GM19043 (cell line): ENCODE results near the gene HEBP2.

ENCODE experiments used
- ATAC-seq: cut with Tn5 transposase; IDR thresholded peaks from one replicate; pipeline ENCODE4 v1.9.1; 2021; ENCODE audit warnings: low read depth; ENCODE audit not compliant: unreplicated experiment

HEBP2 gene

DNA sequence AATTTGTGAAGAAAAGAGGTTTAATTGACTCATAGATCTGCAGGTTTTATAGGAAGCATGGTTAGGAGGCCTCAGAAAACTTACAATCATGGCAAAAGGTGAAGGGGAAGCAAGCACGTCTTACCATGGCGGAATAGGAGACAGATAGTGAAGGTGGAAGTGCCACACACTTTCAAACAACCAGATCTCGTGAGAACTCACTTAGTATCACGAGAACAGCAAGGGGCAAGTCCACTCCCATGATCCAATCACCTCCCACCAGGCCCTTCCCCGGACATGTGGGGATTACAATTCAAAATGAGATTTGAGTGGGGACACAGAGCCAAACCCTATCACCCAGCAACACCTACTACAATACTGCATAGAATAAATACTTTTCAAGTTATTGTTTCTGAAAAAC, 7.3 kb upstream of the HEBP2 start:
- no peak for ATAC-seq

DNA sequence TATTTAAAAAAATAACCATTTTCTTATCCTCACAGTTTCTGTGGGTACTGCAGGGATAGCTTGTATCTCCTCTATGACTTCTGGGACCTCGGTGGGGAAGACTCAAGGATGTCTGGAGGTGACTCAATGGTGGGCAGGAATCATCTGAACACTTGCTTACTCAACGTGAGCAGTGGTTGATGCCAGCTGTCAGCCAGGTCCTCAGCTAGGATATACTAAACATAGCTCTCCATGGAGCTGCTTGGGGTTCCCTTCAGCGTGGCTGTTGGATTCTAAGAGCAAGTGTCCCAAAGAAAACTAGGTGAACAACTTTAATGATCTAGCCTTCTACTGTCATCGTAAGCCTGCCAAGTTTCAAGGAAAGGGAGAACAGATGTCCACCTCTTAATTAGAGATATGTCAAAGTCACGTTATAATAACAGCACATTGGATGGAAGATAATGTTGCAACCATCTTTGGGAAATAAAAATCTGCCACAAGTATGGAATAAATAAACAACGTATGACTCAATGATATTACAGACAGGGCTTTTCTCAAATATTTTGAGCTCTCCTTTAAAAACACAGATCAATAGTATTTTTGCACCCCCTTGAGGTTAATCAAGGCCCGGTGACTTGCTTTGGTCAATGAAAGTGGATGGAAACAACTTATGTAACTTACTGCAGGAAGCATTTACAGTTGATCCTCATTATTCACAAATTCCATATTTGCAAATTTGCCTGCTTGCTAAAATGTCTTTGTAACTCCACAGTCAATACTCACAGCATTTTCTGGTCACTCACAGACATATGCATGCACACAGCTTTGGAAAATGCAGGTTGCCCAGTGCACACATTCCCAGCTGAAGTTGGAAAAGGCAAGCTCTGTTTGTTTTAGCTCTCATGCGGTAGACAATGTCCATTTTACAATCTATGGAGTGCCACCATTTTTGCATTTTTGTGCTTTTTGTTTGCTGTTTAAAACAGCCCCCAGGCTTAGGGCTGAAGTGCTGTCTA, 6.6 kb upstream of the HEBP2 start:
- no peak for ATAC-seq

DNA sequence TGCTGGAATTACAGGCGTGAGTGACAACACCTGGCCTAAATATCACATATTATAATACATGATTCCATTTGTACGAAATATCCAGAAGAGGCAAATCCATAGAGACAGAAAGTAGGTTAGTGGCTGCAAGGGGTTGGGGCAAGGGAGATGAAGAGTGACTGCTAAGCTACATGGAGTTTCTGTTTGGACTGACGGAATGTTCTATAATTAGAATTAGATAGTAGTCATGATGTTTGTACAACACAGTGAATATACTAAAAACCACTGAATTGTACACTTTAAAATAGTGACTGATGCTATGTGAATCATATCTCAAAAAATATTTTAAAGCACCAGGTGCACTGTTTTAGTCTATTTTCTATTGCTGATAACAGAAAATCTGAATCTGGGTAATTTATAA, 3.7 kb upstream of the HEBP2 start:
- ATAC-seq, result no peak

DNA sequence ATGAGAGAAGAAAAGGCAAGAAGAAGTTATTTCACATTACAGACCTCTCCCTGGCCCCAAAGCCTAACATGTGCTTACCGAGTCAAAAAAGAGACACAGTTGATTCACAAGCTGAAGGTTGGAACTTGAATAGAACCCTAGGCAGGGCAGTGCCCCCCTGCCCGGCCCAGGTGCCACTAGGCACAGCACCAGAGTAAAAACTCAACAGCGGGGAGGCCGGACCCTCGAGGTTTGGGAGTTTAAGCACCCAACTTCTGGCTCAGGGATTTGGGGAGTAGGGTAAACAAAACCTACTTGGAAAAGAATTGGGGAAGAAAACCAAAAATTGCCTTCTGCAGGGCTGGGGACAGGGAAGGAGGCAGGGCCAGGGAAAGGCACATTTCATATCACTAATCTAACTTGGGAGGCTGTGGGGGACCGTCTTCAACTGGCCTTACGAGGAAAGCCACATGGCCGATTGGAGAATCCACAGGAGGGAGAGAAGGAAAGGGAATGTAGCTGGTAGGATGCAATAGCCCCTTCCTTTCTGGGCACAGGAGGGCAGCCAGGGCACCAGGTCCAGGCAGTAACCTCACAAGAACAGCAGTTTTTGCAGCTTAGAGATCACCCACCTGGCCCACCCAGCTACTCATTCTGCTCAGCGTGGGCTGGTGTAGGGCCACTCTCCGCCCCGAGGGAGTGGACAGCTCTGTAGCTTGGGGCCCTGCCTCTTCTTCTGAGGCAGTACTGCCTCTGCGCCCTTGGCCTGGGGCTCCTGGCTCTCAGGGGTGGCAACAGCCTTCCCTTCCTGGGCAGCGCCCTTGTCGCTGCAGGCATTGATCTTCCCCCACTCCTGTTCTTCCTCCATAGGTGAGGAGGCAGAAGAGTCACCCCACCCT, 1.8 kb upstream of the HEBP2 start:
- no peak for ATAC-seq

DNA sequence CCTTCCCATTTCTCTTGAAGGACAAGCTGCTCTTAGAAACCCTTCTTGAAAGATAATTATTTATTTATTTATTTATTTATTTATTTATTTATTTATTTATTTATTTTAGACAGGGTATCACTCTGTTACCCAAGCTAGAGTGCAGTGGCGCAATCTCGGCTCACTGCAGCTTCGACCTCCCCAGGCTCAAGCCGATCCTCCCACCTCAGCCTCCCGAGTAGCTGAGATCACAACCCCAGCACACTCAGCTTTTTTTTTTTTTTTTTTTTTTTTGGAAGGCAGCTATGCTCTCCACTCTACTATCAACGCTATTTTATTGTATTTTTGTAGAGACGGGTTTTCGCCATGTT, 1.2 kb upstream of the HEBP2 start:
- ATAC-seq, result no peak

DNA sequence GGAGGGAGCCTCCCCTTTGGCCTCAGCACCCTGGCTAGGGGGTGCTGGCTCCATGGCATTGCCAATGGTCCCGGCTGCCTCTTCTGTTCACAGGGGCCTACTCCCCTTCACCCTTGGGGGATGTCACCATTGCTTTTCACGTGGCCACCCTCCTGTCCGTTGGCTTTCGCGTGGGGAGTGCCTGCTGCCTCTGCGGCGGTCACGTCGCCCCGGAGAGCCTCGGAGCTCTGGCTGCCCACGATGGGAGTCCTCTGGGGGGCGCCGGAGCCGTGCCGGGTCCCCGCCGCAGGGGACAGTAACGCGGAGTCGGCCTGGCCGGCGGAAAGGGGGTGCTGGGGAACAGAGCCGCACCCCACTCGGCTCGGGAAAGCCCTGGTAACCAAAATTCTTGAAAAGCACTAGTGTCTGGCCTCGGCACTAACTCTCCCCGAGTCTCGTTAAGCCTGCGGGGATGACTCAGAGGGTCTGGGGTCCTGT, 661 bp upstream of the HEBP2 start:
- ATAC-seq, result peak; percentile 15

DNA sequence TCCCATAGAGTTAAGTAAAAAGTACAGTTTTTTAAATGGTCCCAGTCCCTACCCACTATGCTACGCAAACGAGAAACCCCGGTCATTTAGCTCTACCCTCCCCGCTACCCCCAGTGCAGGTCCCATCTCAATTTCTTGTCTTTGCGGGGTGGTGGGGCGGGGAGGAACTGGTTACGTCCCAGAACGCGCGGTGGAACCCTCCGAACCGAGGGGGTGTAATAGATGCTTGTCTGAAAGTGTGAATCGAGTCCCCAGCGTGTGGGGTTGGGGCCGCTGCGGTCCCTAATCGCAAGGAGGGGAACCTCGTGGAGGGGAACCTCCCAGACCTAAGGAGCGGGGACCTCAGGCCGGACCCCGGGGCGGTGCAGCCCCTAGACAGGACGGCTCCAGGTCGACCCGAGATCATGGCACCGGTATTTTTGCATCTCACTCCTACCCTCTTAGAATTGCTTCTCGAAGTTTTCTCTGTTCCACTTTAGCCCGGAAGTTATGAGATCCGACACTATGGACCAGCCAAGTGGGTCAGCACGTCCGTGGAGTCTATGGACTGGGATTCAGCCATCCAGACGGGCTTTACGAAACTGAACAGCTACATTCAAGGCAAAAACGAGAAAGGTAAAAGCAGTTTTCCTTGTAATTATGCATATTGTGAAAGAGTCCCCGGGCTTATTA, 779 bp downstream of the HEBP2 start:
- ATAC-seq, result no peak

DNA sequence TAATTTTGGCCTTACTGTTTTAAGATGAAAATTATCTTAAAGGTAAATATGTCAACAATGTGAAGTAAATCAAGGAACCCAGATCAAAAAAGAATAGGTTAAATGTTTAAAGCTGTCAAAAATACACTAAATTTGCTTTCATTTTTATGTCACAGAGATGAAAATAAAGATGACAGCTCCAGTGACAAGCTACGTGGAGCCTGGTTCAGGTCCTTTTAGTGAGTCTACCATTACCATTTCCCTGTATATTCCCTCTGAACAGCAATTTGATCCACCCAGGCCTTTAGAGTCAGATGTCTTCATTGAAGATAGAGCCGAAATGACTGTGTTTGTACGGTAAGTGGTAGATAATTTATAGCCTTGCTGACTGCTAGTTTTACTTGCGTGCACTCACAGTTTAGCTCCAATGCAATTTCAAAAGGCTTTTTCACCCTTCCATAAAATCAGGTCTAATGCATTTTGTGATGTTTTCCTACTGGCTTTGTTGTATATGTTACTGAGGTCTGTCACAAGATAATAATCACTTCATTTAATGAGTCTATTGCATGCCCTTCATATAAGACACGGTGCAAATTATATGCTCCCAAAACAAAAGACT, 1.9 kb downstream of the HEBP2 start:
- ATAC-seq, result no peak

DNA sequence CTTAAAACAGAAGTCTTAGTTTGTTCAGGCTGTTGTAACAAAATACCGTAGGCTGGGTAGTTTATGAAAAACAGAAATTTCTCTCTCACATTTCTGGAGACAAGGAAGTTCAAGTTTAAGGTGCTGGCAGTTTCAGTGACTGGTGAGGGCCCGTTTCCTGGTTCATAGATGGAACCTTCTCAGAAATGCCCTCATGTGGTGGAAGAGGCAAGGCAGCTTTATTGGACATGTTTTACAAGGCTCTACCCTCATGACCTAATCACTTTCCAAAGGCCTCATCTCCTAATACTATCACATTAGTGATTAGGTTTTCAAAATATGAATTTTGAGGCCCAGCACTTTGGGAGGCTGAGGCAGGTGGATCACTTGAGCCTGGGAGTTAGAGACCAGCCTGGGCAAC, 2.4 kb downstream of the HEBP2 start:
- no peak for ATAC-seq

DNA sequence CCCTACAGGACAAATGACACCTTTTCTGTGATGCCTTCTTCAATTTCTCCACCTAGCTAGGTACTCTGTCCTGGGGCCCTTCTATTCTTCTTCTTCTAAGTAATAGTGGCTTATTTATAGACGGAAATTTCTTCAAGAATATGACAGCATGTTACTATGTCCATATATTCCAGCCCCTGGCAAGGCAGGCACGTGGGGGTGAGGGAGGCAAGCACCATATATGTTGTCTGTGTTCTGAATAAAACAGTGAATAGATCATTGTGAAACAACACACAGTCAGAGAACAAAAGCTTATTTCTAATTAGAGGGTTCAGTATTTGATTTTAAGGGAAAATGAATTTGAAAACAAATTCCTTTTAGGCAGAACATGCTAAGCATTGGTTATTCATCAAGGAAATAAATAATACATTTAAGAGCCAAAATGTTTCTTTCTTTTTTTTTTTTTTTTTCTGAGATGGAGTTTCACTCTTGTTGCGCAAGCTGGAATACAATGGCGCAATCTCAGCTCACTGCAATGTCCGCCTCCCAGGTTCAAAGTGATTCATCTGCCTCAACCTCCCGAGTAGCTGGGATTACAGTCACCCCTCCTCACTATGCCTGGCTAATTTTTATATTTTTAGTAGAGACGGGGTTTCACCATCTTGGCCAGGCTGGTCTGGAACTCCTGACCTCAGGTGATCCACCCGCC, 6.2 kb downstream of the HEBP2 start:
- no peak for ATAC-seq

DNA sequence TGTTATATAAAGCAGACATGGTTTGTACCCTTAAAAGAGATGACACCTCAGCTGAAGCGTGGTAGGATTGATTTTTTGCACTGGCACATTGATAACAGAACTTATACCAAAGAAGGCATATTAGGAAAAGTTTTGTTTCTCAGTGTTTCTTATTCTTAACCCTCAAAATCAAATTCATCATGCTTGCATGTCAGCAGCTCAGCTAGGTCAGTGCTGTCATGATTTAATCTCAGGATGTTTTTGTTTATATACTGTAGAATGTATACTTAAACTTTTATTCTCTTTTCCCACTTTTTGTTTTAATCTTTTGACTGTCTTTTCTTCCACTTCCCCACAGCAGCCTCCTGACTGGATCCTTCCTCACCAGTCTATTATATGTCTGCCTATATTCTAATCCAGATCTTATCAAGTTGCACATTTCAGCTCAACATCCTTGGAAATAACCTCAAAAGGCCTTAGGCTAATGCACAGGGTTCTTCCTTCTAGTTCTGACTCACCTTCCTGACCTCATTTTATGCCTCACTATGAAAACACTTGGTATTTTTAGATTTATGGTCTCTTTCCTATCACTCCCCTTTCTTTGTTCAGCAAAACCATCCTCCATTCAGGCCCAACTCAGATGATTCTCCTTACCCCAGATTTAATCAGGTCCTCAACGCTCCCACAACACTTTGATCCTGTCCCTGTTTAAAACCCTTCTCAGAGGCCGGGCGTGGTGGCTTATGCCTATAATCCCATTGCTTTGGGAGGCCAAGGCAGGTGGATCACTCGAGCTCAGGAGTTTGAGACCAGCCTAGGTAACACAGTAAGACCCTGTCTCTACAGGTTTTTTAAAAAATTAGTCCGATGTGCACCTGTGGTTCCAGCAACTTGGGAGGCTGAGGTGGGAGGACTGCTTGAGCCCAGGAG, 7.2 kb downstream of the HEBP2 start:
- ATAC-seq, result peak; percentile 63

DNA sequence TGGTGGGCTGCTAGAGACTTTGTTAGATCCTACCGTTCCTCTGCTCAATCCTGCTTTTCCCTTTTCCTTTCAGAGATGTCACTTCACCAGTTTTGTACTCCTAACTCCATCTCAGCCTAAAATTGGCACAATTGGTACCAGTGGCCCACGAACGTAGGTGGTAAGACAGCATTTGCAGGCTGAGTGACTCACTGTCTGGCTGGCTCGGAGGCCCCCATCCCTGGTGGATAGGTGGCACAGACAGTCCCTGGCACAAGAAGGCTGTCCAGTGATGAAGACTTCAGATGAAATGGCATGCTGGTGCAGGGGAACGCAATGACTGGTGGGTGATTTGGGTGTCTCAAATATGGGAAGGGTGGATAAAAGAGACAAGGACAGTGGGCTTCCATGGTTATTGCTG, 11.1 kb downstream of the HEBP2 start:
- ATAC-seq, result no peak

DNA sequence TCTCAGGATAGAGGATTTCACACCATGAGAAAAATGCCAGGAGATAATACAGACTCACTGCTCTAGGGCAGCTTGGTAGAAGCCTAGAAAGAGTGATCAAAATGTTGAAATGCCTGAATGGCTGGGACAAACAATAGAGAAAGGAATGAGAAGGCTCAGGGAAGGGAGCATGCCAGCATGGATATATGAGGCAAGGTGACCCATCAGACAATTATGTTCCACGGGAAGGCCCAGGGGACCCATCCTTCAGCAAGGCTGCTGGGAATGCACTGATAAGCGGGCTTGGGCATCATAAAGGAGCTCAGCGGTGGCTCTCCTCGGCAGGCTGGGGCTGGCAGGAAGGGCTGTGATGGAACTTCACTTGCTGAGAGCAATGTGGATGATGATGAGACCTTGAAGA, 12.2 kb downstream of the HEBP2 start:
- no peak for ATAC-seq

DNA sequence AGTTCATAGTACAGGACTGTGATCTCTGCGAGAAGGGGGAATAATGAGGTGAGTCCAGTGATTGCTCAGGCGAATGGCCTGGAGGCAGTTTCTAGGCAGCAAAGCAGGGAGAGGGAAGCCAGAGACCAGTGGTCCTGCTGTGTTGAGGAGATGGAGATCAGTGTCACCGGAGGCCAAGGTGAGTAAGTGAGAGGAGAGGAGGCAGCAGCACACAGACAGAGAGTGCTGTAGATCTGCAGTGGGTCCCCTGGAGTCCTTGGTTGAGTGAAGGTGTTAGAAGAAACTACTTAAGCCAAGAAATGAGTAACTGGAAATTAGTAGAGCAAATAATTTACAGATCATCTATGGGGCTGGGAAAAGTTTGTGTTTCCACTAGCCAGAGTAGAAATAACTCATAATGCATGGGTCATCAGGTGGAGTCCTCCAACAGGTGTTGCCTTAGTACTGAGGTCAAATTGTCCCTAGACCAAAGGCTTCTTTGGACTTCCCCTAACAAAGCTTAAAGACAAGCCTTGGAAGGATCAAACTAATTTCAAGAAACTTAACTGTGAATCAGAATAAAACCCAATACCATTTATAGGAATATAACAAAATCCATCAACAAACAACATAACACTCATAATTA, 13.6 kb downstream of the HEBP2 start:
- no peak for ATAC-seq

DNA sequence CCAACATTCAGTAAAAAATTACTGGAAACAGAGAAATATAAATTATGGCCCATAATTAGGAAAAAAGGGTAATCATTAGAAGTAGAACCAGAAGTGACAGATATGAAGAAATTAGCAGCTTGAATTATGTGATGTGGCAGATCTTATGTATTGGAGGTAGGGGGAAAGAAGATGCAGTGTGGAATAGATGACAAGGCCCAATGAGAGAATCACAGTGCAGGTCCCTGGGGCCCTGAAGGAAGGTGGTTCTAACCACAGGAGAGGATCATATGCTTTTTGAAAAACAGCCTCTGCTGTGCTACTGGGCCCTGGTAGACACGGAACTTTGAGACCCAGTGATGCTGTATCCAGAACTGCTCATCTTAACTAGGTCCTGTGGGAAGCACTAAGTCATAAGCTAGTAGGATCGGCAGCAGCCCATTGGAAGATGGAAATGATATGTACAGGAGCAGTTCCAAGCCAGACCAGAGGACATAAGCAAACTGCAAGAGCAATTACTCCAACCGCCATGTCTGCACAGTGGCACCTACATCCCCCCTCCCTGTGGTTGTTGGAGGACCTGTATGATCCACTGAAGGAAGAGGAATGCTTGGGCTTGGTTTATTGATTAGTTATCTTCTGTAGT, 14.2 kb downstream of the HEBP2 start:
- ATAC-seq, result no peak

DNA sequence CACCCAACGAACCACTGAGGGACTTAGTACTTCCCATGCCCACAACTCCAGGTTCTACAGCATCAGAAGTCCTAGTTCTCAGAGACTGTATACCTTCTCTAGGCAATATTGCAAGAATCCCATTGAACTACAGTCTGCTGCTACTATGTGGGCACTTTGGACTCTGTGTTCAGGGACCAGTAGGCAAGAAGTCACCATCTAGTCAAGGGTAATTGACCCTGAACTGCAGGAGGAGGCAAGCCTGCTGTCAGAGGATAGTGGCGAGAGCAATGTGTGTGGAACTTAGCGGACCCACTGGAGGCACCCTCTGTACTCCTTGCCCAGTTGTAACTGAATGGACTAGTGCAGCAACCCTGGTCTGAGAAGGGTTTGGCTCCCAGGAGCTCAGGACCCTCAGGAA, 15.7 kb downstream of the HEBP2 start:
- ATAC-seq, result no peak

DNA sequence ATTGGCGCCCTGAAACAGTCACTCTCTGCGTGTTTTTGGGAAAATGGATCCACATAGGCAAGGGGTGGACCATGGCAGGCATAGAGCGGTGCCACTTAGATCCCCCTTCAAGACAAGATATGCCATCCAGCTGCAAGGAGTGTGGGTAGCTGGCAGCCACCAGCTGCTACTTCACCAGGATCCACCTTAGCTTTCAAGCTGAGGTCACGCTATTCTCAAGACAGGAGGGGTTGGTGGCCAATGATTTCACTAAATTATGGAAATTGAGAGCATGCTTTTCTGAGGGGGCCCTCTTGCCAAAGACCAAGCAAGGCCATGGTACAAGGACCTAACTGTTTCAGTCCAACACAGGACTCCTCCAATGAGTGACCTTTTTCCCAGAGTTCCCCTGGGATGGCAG, 16.3 kb downstream of the HEBP2 start:
- no peak for ATAC-seq

DNA sequence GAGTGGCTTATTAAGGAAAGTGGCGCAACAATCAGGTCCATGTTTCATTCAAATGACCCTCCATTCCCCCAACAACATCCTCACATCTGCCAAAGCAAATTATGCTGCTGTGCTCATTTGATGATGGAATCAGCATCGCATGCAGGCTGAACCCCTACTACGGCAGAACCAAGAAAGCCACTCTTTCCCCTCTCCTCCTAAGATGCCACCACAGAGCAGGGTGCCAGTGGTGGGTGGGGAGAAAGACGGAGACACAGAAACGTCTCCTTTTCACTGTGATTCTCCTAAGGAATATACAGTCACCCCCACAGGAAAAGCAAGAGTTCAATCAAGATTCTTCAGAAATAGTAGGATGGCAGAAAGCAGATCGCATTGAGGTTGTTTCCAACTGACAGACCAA, 17.1 kb downstream of the HEBP2 start:
- ATAC-seq, result no peak
